ENCODE data around the gene SH3BP2.
A peak's percentile ranks its signal among the peaks of the same experiment; 100 is the strongest.

SH3BP2 gene

GRCh38 chr4:2812612-2813354 is 19.9 kb downstream of the SH3BP2 start:
- Mint-ChIP-seq H3K4me1 (peaks cover 50% of the 10 kb centered on the region), H3K27me3 (ENCODE audit: low read depth, poor library complexity) (peaks cover 2% of the 10 kb centered on the region), H3K9me3 (peaks cover 18% of the 10 kb centered on the region), H3K4me3 (peak overlapping the region; percentile 52), H3K27ac (peak overlapping the region; percentile 59), H3K36me3 (ENCODE audit: low read depth) (peaks cover 14% of the 10 kb centered on the region)
- no peak for TF ChIP-seq CTCF (IDR thresholded peaks at IDR 0.05)
- DNase-seq, result no peak

GRCh38 chr4:2813446-2814405 is 20.8 kb downstream of the SH3BP2 start:
- Mint-ChIP-seq H3K27ac (peak overlapping the region; percentile 59), H3K27me3 (ENCODE audit: low read depth, poor library complexity) (peaks cover 2% of the 10 kb centered on the region), H3K9me3 (peaks cover 18% of the 10 kb centered on the region), H3K4me1 (peaks cover 50% of the 10 kb centered on the region), H3K36me3 (ENCODE audit: low read depth) (peaks cover 14% of the 10 kb centered on the region), H3K4me3 (no peak overlapping the region)
- TF ChIP-seq CTCF (IDR thresholded peaks at IDR 0.05), result no peak
- DNase-seq, result no peak

- Mint-ChIP-seq H3K4me1 (peaks cover 50% of the 10 kb centered on the region), H3K9me3 (peaks cover 18% of the 10 kb centered on the region), H3K4me3 (no peak overlapping the region), H3K27me3 (ENCODE audit: low read depth, poor library complexity) (peaks cover 2% of the 10 kb centered on the region), H3K27ac (no peak overlapping the region), H3K36me3 (ENCODE audit: low read depth) (peaks cover 18% of the 10 kb centered on the region)
- no peak for DNase-seq
- TF ChIP-seq CTCF (IDR thresholded peaks at IDR 0.05), result no peak
These were observed 21.9 kb downstream of the SH3BP2 start for GRCh38 chr4:2814627-2815270.

GRCh38 chr4:2816401-2816954 is 23.6 kb downstream of the SH3BP2 start:
- Mint-ChIP-seq H3K4me3 (peak overlapping the region; percentile 79), H3K4me1 (peaks cover 41% of the 10 kb centered on the region), H3K9me3 (peaks cover 18% of the 10 kb centered on the region), H3K27me3 (ENCODE audit: low read depth, poor library complexity) (peaks cover 2% of the 10 kb centered on the region), H3K36me3 (ENCODE audit: low read depth) (peaks cover 18% of the 10 kb centered on the region), H3K27ac (no peak overlapping the region)
- TF ChIP-seq CTCF (IDR thresholded peaks at IDR 0.05), result no peak
- no peak for DNase-seq

- peaks cover 35% of the 10 kb centered on the region for H3K4me1 Mint-ChIP-seq
- no peak for DNase-seq
- peaks cover 2% of the 10 kb centered on the region for H3K27me3 Mint-ChIP-seq (ENCODE audit: low read depth, poor library complexity)
- H3K36me3 Mint-ChIP-seq (ENCODE audit: low read depth), result peaks cover 18% of the 10 kb centered on the region
- no peak overlapping the region for H3K27ac Mint-ChIP-seq
- H3K9me3 Mint-ChIP-seq, result peaks cover 18% of the 10 kb centered on the region
- TF ChIP-seq CTCF (IDR thresholded peaks at IDR 0.05), result no peak
- peak overlapping the region; percentile 79 for H3K4me3 Mint-ChIP-seq
These were observed 24.3 kb downstream of the SH3BP2 start for GRCh38 chr4:2817137-2817536.
